Gastroesophageal sphincter (tissue), 4 donors: ENCODE data around the gene AKIP1. TPM values are rescaled to one million over a fixed set of nuclear protein-coding genes. Genes with fewer than 3 reads are reported as not detected.
"Not testable (repeated sequence)": the region's sequence is repeated elsewhere in the genome, so short reads cannot be mapped to it uniquely, and the experiment has no call there.

Experiments
- ATAC-seq: fragments of 150-250 bp; one replicate; pipeline ENCODE4 v1.9.1; 2016; ENCODE audit warnings: mild to moderate bottlenecking, moderate library complexity
- H3K27ac ChIP-seq, 4 donors: fragments of 200-600 bp; sonication (generic) in 3 of 4; 1 replicate in 3 of 4; 2 replicates in 1 of 4; pipeline ENCODE4 v1.5.1; 2016 to 2019
- H3K27me3 ChIP-seq: fragments of 200-600 bp; sonication (generic); one replicate; pipeline ENCODE4 v1.5.1; 2019
- H3K36me3 ChIP-seq, 2 donors: fragments of 200-600 bp; sonication (generic); one replicate each; pipeline ENCODE4 v1.5.1; 2019; ENCODE audit warnings: control low read depth in 1 of 2
- H3K4me1 ChIP-seq, 3 donors: fragments of 200-600 bp; sonication (generic); 1 replicate in 2 of 3; 2 replicates in 1 of 3; pipeline ENCODE4 v1.5.1; 2016 to 2019; ENCODE audit warnings: control low read depth in 2 of 3
- H3K4me3 ChIP-seq, 2 donors: fragments of 200-600 bp; sonication (generic); one replicate each; pipeline ENCODE4 v1.5.1; 2019; ENCODE audit warnings: mild to moderate bottlenecking in 1 of 2, moderate library complexity in 1 of 2
- H3K9me3 ChIP-seq, 3 donors: fragments of 200-600 bp; sonication (generic); one replicate each; pipeline ENCODE4 v1.5.1; 2017 to 2019; ENCODE audit warnings: control low read depth in 2 of 3
- EP300 ChIP-seq: sonication (generic); formaldehyde crosslinking; IDR thresholded peaks from one replicate; pipeline ENCODE4 v1.6.1; 2017; ENCODE audit warnings: antibody characterized with exemption, mild to moderate bottlenecking
- POLR2A ChIP-seq, 2 donors: fragments of 450-650 bp; IDR thresholded peaks; one replicate each; pipeline ENCODE4 v1.6.1; 2017; ENCODE audit warnings: antibody characterized with exemption in 2 of 2, mild to moderate bottlenecking in 2 of 2, moderate library complexity in 1 of 2
- POLR2AphosphoS5 ChIP-seq: sonication (generic); formaldehyde crosslinking; IDR thresholded peaks from one replicate; pipeline ENCODE4 v1.6.1; 2017; ENCODE audit warnings: antibody characterized with exemption
- WGBS, 2 donors: methylation state at CpG; one replicate each; pipeline ENCODE4 v1.1.5; 2018; ENCODE audit warnings: low coverage in 1 of 2; 5-methylcytosine and 5-hydroxymethylcytosine counted together
- total RNA-seq, 4 donors: library from RNA; depleted of rRNA; stranded (reverse); fragments of >200 nt; gene quantifications; one replicate each; pipeline ENCODE4 v1.1.0, GENCODE V29; 2016
- TF ChIP-seq, protein P1 (sequence below), 4 experiments: fragments of 200-600 bp in 2 of 4; fragments of 450-650 bp in 2 of 4; sonication (generic) in 1 of 4; IDR thresholded peaks; one replicate each; pipeline ENCODE4 v1.5.1; 2017 to 2019; ENCODE audit warnings: antibody characterized with exemption in 4 of 4, mild to moderate bottlenecking in 2 of 4, moderate library complexity in 2 of 4

The AKIP1 gene
- total RNA-seq, 4 donors from 2014 or later: 31.5 to 63.9 (median 44.7) TPM

DNA sequence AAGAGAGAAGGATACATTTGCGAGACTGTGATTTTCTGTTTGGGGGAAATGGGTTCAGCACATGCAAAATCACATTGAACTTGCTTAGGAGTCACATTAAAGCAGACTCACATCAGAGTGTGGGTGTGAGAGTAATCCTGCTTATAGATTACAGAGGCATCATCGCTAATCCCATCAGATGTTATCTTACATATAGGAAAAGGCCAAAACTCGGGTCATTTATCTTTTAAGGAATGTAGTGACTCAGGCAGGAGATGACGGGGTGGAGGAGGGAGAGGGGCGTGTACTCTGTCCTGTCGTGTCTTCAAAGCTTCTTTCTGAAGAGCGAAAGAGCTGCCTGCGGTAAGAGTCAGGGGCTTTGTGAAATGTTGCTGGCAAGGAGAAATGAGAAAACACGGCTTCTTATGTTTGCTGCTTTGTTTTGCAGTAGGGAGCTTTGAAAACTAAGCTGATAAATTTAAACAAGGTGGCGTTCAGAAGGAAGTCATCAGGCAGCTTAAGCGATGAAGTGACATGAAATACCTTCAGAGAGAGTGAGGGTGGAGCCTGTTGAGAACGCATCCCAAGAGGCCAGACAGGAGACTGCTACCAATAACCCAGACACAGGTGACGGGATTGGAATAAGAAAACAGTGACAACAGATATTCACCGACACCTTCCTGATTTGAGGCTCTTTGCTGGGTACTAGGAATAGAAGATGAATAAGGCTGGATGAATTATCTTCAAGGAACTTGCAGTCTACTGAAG lies 23.9 kb downstream of the AKIP1 start:
- ATAC-seq: no peak
- Histone ChIP-seq H3K27ac (no peak overlapping the region), H3K4me3 (no peak overlapping the region), H3K27me3 (no peaks in the 10 kb centered on the region), H3K4me1 (no peaks in the 10 kb centered on the region), H3K9me3 (no peaks in the 10 kb centered on the region), H3K36me3 (no peaks in the 10 kb centered on the region)
- TF ChIP-seq POLR2AphosphoS5 (no peak), EP300 (no peak), POLR2A (IDR thresholded peaks at IDR 0.05) (no peak)
- TF ChIP-seq, protein P1, sequence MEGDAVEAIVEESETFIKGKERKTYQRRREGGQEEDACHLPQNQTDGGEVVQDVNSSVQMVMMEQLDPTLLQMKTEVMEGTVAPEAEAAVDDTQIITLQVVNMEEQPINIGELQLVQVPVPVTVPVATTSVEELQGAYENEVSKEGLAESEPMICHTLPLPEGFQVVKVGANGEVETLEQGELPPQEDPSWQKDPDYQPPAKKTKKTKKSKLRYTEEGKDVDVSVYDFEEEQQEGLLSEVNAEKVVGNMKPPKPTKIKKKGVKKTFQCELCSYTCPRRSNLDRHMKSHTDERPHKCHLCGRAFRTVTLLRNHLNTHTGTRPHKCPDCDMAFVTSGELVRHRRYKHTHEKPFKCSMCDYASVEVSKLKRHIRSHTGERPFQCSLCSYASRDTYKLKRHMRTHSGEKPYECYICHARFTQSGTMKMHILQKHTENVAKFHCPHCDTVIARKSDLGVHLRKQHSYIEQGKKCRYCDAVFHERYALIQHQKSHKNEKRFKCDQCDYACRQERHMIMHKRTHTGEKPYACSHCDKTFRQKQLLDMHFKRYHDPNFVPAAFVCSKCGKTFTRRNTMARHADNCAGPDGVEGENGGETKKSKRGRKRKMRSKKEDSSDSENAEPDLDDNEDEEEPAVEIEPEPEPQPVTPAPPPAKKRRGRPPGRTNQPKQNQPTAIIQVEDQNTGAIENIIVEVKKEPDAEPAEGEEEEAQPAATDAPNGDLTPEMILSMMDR (IDR thresholded peaks at IDR 0.05): no peak
- 37 to 39% methylated on average over 14 of the region's 14 CpGs for WGBS, 2 donors

DNA sequence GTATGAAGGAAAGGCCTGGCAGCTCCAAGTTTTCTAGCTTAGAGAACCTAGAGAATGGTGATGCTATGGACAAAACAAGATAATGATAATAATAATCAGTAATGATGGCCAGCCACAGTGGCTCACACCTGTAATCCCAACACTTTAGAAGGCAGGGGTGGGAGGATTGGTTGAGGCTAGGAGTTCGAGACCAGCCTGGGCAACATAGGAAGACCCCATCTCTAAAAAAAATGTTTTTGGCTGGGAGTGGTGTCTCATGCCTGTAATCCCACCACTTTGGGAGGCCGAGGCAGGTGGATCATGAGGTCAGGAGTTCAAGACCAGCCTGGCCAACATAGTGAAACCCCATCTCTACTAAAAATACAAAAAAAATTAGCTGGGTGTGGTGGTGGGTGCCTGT lies 24.8 kb downstream of the AKIP1 start:
- H3K27ac ChIP-seq, ATAC-seq, H3K4me3 ChIP-seq, H3K9me3 ChIP-seq, H3K27me3 ChIP-seq, H3K4me1 ChIP-seq, H3K36me3 ChIP-seq: not testable (repeated sequence)
- WGBS, 2 donors: 100% methylated on average over 1 of the region's 2 CpGs

DNA sequence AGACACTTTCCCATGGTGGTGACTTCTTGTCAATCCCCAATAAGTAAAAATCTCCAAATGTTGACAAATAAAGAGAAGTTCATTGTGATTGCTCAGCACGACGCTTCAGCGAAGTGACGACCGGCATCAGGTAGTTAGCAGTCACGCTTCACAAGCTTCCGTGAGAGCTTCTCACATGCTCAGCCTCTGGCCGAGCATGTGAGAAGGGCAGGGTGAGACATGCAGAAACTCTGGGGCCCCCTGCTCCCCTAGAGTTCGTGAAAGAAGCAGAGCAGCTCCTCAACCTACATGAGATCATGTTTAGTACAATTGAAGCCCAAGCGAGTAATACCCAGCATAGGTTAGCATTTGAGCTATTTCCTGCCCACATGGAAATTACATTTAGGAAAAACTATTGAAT lies 26.2 kb downstream of the AKIP1 start:
- Histone ChIP-seq H3K9me3 (no peaks in the 10 kb centered on the region), H3K4me3 (no peak overlapping the region), H3K27me3 (no peaks in the 10 kb centered on the region), H3K27ac (no peak overlapping the region), H3K4me1 (no peaks in the 10 kb centered on the region), H3K36me3 (no peaks in the 10 kb centered on the region)
- no peak for ATAC-seq
- TF ChIP-seq, protein P1 (IDR thresholded peaks at IDR 0.05): no peak
- no peak for TF ChIP-seq POLR2A (IDR thresholded peaks at IDR 0.05)
- no peak for TF ChIP-seq EP300
- TF ChIP-seq POLR2AphosphoS5: no peak
- 90 to 94% methylated on average over 6 to 9 of the region's 10 CpGs for WGBS, 2 donors

DNA sequence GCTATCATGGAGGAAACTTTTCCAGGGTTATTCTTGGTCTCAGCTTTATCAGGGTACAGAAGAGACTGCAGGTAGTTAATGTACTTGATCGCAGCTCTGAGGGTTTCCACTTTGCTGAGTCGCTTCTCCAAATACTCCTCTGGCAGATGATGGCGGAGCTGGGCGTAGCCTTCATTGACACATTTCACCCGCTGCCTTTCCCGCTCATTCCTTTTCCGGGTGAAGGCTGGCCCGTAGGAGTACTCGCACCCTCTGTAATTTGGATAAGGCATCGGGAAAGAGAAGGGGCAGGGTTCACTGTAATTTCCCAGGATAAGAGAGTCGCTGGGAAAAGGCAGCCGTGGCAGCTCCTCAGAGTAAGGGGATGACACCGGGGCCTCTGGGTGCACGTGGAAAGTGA lies 26.7 kb downstream of the AKIP1 start:
- Histone ChIP-seq H3K27ac (no peak overlapping the region), H3K4me1 (no peaks in the 10 kb centered on the region), H3K9me3 (no peaks in the 10 kb centered on the region), H3K4me3 (no peak overlapping the region), H3K27me3 (no peaks in the 10 kb centered on the region), H3K36me3 (no peaks in the 10 kb centered on the region)
- 70% methylated on average over 4 of the region's 14 CpGs; no CpG with 5 or more reads in 1 of the 2 donors for WGBS, 2 donors
- no peak for ATAC-seq
- TF ChIP-seq EP300 (no peak), POLR2A (IDR thresholded peaks at IDR 0.05) (no peak)

DNA sequence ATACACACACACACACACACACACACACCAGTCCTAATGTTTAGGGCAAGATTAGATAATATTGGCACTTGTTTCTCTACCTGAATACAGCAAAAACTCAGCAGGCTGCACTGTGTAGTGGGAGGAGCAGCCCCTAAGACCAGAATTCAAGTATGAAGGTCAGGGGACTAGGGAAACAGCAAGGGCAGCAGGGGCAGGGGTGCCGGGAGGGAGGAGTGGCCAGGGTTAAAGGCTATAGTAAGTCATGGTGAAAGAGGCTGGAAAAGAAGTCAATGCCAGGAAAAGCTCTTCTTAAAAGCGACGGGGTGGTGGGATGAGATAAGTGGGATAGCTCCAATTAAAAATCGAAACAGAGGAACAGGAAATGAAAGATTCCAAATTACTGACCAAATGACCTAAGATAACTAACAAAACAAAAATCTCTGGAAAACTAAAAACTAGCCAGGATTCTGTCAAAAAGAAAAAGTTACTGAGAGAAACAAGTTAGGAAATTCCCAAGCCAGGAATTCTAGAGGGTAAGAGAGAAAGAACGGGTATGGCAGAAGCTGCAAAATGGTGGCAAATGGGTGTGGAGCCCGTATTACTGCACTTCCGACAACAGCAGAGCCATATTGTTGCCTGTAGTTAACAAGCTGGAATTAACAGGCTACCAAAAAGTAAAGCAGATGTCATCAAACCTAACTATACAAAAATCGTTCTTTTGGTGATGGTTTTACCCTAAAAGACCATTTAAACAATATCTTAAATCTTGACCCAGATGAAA lies 30.5 kb downstream of the AKIP1 start:
- TF ChIP-seq POLR2AphosphoS5 (no peak), POLR2A (IDR thresholded peaks at IDR 0.05) (no peak), EP300 (no peak)
- TF ChIP-seq, protein P1 (IDR thresholded peaks at IDR 0.05): no peak
- WGBS, 2 donors: 62 to 63% methylated on average over 6 to 8 of the region's 8 CpGs
- H3K36me3 ChIP-seq: peaks cover 0 to 2% of the 10 kb centered on the region in 2 donors
- no peak overlapping the region for H3K27ac ChIP-seq
- no peaks in the 10 kb centered on the region for H3K4me1 ChIP-seq
- H3K4me3 ChIP-seq: no peak overlapping the region
- no peak for ATAC-seq
- H3K9me3 ChIP-seq: no peaks in the 10 kb centered on the region
- no peaks in the 10 kb centered on the region for H3K27me3 ChIP-seq
